Measurements from ENCODE around the gene CASZ1.

The CASZ1 gene

DNA sequence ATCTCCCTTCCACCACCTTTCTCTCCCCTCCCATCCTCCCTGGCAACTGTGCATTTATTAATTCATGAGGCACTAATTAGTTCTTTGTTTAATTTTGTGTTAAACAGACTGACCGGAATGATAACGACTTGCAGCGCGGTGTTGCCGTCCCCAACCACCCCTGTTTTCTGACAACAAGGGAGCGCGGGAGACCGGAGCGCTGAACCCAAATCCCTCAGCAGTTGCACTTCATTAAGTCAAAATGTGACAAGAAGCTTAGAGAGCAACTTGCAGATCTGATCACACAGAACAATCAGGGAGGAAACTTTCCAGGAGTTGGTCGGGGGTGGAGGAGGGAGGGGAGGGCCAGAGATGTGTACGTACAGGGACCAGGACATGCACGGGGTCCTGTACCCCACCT is 89.2 kb downstream of the CASZ1 start:
- DNase-seq (ENCODE audit: low spot score) = no peak

DNA sequence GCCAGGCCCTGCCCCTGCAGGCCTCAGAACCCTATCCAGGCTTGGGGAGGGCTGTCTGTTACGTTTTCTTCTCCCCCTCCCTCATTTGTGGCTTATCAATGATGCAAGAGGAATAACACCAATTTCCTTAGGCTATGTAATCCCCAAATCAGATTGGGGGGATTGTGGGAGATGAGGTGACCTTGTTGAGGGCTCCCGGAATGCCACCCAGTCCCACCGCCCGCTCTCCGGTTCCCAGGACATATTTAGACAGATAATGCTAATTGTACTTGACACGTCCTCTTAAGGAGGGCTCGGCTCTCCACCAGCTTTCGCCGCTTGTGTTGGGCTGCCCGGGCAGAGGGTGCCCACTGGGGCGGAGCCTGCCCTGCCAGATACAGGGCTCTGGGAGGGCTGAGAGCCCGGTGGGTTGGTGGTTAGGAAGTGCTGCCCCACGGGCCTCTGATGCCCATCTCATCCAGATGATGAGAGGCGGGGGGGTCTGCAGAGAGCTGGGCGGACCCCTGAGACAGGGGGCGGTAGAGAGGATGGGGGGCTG is 90.0 kb downstream of the CASZ1 start:
- DNase-seq (ENCODE audit: low spot score) = no peak

DNA sequence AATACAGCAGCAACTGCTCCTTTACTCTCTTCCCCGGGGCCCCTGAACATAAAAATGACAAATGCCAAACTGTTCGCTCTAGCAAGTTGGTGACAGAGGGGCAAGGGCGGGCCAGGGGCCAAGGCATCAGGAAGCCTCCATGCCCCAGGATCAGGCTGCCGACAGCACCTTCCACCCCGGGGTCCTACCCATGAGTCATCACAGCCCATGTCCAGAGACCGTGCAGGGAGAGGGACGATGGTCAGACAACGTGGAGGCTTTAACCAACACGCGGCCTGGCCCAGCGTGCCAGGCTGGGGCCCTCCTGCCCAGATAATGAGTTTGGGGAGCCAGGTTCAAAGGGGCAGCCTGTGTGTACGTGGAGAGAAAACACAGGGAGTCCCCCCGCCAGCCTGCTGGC is 90.5 kb downstream of the CASZ1 start:
- DNase-seq (ENCODE audit: low spot score) = no peak

DNA sequence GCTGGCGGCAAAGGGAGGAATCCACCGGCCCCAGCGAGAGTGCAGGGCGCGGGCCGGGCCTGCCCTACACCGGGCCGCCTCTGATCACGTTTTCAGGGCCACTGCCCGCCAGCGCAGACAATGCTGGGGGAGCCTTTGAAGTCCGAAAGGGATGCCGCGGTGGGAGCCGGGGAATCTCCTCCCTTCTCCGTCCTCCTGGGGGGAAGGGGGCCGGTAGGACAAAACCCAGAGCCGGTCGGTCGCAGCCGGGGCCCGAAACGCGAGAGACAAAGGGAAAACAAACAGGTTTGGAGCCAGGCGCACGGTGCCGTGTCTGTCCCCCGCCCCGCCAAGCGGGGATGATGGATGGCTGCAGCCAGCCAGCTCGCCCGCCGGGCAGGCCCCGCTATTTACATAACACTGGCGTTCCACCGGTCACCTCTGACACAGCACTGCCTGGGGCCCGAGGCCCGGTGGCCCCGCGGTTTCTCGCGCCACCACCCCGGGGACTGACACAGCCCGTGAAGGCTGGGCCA is 92.0 kb downstream of the CASZ1 start:
- DNase-seq (ENCODE audit: low spot score) = no peak

DNA sequence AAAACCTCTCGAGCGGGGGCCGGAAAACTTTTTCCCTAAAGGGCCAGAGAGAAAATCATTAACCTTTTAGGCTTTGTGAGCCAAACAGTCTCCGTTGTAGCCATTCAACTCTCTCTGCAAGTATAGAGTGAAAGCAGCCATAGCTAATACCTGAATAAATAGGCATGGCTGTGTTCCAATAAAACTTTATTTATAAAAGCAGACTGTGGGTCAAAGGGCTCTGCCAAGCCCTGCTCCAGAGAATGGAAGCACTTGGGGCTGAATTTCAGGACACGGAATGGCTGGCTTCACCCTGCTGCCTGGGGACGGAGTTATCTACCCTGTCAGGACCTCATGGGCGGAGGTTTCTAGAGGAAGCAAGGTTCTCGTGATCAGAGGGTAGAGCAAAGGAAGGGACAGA is 92.7 kb downstream of the CASZ1 start:
- no peak for DNase-seq (ENCODE audit: low spot score)

DNA sequence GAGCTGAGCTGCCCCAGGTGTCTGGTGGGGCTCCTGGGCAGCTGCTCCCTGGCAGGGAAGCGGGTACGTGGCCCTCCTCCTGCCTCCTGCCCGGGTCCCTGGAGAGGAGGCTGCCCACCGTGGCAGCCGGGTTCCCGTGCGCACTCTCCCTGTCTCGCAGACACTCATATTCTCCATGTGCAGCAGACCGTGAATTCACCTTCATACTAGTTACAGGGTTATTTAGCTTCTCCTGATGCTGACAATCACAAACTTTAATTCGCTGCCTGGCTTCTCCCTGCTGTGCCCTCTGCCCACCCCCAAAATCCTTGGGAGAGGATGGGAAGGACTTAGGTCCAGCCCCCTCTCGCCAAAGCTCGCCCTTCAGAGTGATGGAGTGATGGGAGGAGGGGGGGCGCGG is 95.3 kb downstream of the CASZ1 start:
- no peak for DNase-seq (ENCODE audit: low spot score)

DNA sequence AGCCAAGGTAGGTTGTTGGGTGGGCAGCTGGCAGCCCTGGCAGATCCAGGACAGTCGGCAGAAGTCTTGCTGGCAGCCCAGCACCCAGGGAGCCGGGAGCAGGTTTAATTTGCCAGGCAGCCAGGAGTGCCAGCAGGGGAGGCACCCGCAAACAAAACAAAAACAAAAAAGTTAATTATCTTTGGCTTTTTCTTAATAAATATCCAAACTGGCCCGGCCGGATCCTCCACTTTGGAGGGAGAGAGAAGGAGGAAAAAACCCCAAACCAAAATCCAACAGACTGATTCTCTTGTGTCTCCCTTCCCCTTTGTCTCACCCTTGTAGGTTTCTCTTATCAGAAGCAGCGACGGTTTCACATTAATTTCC is 97.0 kb downstream of the CASZ1 start:
- DNase-seq (ENCODE audit: low spot score) = no peak

DNA sequence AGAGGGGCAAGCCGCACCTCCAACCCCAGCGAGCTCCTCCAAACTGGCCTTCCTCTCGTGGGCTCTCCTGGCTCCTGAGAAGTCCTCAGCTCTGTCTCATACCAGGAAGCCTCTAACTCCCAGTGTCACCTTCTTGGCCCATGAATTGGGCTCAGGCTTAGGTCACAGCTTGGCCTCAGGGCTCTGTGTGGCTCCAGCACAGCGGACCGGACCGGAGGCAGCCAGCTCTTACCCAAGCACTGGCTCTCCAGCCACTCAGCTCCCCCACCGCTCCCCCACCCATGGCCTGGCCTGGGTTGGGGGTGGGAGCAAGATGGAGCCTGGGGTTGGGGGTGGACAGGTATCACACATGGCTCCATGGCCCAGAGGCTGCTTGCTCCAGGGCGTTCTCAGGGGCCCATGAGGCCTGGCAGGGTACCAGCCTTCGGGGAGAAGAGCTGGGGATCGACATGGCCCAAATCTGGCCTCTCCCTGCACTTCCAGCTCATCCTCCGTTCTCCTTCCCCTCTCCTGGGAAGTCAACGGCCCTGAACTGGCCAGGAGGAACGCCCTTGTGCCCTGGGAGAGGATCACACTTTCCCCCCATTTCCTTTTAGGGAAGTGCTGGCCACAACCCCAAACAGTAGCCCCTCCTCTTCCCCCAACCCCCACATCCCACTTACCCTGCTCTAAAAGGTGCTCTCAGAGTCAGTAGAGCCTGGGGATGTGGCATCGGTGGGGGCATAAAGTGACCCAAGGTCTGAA is 97.5 kb downstream of the CASZ1 start:
- DNase-seq (ENCODE audit: low spot score) = no peak

DNA sequence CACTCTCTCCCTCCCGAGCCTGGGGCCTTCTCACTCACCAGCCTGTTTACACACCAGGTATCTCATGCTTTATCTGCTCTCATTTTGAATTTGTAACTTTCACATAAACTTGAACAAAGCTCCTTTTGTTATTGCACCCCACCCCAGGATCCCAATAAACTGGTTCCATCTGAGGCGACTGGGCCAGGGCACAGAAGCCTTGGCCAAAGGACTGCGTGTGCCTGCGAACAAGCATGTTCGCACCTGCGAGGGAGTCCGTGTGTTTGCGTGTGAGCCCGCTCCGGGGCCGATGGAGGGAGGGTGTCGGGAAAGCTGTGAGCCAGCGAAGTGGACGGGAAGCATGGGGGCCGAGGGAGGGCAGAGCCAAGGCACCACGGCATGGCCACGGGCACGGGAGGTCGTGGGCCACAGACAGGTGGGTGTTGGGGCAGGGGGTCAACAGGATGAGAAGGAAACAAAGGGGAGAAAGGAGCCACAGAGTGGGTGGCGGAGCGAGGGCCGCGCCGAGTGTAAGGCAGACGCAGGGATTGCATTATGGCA is 98.8 kb downstream of the CASZ1 start:
- no peak for DNase-seq (ENCODE audit: low spot score)

DNA sequence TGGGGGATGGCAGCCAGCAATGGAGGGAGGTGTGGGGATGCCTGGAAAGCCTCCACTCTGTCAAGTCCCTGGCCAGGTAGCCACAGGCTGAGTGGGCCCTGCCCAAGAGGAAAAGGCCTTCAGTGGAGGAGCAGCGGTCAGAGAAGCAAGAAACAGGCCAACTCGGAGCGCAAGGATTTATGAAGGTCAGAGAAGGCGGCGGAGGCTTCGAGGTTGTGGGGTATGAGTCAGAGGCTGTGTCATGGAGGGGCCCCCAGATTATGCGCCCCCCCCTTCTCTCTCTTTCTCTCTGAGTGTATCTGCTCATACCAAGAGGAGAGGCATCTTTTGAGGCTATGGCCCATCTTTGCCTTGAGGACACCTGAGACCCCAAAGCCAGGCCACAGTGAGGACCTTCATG is 99.5 kb downstream of the CASZ1 start:
- no peak for DNase-seq (ENCODE audit: low spot score)

DNA sequence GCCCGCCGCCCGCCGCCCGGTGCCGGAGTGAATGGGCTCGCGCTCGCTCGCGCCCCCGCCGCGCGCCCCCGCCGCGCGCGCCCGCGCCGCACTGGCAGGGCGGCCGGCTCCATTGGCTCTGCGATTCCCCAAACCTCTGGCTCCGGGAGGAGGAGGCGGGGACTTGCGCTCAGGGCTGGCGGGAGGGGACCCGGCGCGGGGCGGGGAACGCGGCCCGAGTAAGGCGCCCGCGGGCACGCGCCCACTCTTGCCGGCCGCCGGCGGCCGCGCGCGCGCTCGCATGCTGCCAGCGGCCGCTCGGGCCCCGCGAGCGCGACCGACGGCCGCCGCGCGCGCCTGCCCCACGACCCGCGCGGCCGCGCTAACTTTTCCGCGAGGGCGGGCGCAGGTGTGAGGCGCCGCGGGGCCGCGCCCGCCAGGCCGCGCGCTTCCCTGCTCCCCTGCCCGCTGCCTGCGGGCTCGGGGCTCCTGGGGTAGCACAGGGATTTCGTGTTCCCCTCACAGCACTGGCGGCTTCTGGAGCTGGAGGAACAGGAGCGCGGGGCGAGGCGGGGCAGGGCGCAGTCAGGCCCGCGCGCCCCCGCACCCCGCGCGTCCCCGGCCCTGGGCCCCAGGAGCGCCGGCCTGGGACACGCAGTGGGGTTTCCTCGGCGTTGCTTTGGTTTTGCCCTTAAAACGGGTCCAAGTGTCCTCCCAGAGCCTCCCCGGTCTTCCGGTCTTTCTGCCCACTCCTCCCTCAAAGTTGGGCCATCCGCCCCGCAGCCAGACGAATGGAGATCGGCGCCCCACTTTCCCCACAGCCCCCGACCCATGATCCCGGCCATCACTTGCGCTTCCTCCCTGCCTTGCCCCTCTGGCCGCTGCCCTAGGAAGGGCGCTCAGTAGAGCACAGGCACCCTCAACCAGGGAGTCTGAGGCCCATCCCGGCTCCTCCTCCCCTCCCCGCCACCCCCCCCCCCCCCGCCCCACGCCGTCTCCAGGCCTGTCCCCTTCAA is 101.5 kb downstream of the CASZ1 start:
- peak; percentile 84 for DNase-seq (ENCODE audit: low spot score)

DNA sequence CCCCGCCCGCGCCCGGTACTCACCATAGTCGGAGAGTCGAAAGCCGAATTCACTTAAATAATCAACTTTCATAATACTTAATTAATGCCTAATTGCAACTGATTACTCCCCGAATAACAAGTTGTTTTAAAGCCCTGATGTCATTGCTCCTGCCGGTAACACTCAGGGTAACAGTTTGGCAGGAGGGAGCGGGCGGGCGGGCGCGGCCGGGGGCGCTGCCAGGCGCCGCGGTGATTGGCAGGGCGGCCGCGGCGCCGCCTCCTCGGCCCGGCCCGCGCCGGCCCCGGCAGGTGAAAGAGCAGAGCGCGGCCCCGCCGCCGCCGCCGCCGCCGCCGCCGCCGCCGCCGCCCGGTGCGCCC is 102.2 kb downstream of the CASZ1 start:
- no peak for DNase-seq (ENCODE audit: low spot score)

DNA sequence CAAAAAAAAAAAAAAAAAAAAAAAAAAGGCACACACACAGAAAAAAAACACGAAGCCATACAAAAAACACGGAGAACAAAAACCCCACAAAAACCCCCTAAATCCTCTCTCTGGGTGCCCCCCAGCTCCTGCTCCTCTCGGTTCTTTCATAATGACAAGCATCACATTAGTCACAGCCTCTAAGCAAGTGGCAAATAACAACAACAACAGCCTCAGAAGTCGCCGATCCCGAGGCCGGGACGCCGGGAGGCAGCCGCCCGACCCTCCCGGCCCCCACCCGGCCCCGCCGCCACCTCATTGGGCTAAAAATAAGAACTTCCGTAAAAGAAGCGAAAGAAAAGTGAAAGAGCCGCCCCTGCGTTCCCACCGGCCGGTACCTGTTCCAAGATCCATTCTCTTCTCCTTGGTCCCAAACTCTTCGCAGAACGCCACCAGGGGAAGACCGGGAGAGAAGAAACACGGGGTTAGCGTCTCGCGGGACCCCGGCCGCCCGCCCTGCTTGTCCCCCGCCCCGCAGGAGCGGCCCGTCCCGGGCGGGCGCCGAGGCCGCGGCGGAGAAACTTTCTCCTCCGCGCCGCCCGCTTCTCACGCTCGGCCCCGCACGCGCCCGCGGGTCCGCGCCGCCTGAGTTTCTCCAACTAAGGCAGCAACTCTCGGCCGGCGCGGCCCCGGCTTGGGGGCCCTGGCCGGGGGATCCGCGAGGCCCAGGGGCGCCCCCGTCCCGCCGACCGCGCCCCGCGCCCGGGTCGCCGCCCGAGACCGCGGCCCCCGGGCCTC is 102.8 kb downstream of the CASZ1 start:
- DNase-seq (ENCODE audit: low spot score) = no peak

DNA sequence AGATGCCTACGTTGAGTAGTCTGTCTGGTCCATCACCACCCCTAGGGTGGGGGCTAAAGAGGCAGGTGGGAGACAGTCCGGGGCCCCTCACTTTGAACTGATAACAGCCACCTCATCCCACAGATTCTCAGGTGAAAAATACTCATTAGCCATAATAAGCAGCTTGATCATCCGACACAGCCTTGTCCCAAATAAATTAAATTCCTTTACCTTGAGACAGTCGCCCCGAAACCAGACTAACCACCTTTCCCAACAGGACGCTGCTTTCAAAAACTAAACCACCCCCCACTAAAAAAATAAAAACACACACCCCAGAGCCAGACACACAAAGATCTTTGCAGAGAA is 103.3 kb downstream of the CASZ1 start:
- no peak for DNase-seq (ENCODE audit: low spot score)

DNA sequence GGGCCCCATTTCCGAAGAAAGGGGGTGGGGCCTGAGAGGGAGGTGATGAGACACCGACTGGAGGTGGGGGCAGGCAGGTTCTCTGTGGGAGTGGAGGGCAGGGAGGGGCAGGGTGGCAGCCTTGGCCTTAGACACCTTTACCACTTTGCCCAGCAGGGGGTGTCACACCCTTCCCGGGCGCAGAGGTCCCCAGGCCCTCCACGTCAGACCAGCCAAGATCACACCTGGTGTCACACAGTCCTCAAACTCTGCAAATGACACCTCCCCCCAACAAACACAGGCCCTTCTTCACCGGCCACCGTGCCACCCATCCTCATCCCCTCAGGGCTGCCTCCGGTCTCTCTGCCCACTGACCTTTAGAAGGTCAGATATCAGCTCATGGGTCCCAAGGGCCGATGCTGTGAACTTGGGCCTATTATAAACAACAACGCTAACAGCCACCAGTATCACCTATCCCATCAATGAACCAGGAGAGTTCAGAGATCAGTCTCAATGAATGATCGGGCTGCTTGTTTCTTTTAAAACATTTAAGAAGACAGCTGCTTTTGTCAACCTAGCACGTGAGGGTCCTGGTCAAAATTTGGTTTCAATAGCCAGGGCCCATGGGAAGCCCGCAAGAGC is 103.9 kb downstream of the CASZ1 start:
- DNase-seq (ENCODE audit: low spot score) = no peak

DNA sequence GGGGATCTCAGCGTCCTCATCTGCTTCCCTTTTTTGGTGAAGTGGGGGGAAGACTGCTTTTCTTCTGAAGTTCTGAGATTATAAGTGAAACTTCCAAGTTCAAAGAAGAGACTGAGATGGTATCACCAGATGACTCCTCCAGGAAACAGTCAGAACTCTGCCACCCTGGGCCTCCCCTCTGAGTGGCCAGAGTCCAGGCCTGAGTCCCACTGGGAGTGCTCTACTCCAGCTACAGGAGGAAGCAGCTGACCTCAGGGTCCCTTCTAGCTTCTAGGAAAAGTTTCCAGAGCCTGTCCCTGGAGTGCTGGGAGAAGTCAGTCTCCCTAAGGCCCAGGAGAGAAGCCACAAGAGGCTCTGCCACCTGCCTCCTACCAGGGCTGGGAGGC is 104.7 kb downstream of the CASZ1 start:
- no peak for DNase-seq (ENCODE audit: low spot score)

DNA sequence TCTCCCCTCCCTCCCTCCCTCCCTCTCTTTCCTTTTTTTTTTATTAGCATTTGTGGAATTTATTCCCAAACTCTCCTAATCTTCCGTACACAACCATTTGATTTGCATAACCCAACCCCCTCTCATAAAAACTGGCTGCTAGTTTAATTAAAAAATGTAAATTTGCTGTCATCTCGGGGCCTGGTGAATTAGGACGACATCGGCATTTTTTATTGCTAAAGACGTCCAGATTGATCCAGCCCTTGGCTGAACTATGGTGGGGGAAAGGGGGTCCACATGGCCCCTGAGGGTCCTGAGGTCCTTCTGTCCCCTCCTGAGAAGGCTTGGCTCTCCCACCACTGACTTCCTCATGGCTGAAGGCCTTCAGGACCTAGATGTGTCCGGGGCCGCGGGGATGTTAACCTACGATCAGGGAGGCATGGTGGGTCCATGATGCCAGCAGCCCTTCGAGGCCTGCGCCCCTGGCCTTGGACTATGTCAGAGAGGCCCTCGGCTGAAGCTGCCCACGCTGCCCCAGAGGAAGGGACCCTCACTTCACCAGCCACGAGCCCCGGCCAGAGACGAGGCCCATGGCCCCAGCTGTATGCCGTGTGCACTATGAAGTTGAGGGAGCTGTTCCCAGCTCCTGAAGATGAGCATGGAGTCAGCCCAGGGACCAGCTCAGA is 105.2 kb downstream of the CASZ1 start:
- DNase-seq (ENCODE audit: low spot score) = no peak

DNA sequence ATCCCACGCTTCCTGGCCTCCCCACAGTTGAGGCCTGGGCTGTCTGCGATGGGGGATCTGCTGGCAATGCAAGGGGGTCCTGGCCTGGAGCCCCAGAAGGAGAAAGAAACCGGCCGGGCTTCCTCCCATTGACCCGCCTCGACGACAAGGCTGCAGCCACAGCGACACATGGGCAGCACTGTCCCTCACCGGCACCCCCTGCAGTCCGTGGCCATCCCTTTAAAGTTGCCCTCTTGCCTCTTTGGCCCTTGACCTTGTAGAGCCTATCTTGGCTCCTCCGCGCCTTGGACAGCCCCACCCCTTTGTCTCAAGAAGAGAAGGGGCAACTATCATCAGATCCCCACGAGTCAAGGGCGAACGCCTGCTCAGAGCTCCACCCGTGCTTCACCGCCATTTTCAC is 106.0 kb downstream of the CASZ1 start:
- no peak for DNase-seq (ENCODE audit: low spot score)

DNA sequence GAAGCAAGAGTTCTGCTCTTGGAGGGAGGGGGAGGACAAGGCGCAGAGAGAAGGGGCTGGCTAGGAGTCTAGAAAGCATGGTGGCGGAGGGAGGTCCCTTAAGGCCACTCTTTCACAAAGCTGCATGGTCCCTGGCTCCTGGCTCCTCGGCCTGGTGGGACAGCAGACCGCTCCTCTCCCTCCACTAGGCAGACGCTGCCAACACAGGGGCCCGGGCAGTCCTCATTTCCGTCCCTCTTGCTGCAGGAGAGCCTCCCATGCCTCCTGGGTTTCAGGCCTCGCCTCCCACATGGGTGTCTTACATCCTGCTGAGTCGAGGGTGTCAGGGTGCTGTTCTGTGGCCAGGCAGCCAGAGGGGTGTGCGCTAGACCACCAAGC is 108.0 kb downstream of the CASZ1 start:
- no peak for DNase-seq (ENCODE audit: low spot score)

DNA sequence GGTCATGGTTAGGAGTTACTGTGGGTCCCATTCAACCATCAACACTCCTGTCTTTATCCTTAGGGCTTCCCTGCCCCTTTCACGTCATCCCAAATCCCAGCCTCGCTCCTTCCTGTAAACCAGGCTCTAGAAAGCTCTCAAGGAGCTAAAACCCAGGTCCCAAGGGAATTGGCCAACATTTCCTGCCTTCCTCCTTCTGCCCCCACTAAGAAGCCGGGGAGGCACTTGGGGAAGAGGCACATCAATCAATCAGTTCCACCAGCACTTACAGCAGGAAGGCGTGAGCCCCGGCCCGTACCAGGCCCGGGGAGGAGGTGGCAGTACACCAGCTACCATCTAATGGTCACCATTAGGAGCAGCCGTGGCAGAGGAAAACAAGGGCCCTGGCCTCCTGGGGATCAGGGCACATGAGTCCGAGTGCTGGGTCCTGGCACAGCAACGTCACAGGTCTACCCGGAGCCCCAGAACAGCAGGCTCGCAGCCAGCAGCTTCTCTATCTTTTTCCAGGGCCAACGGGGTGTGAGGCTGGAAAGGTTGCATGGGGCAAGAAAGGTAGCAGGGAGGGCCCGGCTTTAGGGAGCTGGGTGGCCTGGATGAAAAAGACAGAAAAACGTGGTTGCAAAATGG is 108.6 kb downstream of the CASZ1 start:
- no peak for DNase-seq (ENCODE audit: low spot score)

DNA sequence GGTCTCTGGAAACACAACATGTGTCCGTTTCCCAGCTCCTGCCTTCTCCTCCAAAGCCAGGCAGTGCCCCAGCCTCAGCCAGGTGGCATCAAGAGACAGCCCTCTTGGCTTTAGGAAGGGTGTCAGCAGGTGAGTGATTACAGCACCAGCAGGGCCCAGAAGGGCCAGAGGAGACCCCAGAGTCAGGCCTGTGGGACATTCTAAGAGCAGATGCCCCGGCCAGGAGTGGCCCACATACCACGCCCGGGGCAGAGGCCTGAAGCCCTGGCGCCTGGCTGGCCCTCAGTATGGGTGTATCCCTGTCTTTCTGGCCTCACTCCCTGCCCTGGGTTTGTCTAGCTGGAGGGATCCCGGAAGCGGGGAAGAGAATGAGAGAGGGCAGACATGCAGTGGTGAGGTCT is 109.2 kb downstream of the CASZ1 start:
- no peak for DNase-seq (ENCODE audit: low spot score)

All from Ammon's horn (tissue), 1 donor.